IPS-NIHi11 (cell line): Measurements from ENCODE around the gene PLCB4.

ENCODE experiments used
- DNase-seq: peaks from one replicate; pipeline ENCODE4 v3.0.0; 2012; ENCODE audit warnings: mixed read lengths, low spot score

The PLCB4 gene

GRCh38 chr20:9498322-9498721 lies 429.4 kb downstream of the PLCB4 start:
- no peak for DNase-seq

DNA sequence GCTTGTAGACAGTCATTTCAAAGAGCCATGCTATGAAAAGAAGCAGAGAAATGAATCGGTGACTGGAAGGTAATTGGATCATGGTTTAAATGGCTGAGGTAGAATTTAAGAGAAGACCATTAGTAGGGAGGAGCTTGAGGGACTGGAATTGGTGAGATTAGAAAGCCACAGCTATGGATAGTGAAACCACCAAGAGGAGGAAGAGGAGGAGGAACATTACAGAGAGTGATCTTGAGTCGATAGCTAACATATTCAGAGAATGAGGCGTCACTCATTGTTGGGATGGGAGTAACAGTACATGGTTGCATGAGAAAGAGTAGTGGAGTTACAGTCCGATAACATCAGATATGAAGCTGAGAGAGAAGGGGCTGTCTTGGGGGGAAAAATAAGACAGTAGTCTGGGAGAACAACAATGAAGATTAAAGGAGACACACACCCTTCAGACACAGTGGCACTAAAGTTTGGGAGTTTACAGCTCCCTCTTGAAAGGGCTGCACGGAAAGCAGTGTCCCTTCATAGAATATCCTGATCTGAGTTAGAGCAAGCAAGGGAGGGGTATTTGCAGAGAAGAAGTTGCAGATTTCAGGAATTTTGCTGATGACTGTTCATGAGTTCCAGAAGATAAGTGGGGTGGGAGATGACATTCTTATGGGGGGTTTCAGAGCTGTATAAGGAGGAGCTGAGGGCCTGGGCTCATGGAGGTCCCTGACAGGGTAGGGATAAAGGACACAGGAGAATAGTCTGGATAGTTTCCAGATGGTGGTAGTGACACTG lies 430.4 kb downstream of the PLCB4 start:
- DNase-seq: no peak

DNA sequence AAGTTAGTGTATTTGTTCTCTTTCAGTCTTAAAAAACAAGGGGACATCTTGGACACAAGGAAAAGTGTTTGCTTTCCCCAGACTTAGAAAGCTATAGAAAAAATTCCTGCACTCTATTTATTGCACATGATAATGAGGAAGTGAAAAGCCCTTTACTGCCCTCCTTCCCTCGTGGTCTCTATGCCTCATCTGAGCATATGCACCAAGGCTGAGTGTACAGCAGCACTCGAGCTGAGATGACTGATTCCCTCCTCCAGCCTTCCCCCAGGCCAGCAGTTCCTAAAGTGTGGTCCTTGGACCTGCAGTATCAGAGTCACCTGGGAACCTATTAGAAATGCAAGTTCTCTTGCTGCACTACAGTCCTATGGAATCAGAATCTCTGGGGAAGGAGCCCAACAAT lies 431.2 kb downstream of the PLCB4 start:
- no peak for DNase-seq

- DNase-seq: no peak
Observed at GRCh38 chr20:9501473-9501872, 432.6 kb downstream of the PLCB4 start.

- DNase-seq: peak; percentile 39
Observed at GRCh38 chr20:9503526-9504245, 434.8 kb downstream of the PLCB4 start.

DNA sequence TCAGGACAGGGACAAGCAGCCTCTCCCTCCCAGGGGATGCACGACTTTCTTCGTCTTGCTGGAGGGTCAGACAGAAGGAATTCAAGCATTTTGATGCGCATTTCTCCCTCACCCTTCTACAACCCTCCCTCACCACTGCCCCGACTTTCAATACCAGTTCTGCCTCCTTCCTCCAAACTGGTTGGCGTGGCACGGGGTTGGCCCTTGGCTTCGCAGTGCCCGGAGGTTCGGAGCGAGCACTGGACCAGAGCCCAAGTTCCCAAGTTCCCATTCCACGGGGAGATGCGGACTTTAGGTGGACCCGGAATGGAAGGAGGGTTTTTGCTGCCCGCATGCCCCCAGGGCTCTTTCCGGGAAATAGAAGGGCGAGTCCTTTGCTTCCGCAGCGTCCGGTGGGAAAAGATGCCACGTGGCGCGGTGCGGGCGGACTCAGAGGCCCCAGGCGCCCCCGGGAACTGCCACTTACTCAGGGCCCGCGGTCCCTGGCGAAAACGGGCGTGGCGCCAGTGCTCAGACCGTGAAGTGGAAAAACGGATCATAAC lies 437.5 kb downstream of the PLCB4 start:
- peak; percentile 25 for DNase-seq

DNA sequence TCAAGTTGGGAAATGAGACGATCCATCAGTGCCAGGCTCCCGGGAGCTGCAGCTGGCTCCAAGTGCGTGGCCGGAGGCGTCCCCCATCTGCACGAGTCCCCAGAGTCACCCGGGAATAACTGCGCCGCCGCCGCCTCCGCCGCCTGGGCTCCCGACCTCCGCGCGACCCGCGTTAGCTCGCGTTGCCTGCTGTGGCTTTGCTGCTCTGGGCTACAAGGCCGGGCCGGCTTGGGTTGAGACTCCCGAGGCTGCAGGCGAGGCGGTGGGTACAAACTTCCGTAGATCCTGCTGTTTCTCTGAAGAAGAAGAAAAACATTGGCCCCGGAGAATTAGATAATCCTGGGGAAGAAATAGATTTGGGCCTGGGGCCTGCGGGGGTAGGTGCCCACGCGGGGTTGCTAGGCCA lies 438.1 kb downstream of the PLCB4 start:
- DNase-seq: peak; percentile 38

DNA sequence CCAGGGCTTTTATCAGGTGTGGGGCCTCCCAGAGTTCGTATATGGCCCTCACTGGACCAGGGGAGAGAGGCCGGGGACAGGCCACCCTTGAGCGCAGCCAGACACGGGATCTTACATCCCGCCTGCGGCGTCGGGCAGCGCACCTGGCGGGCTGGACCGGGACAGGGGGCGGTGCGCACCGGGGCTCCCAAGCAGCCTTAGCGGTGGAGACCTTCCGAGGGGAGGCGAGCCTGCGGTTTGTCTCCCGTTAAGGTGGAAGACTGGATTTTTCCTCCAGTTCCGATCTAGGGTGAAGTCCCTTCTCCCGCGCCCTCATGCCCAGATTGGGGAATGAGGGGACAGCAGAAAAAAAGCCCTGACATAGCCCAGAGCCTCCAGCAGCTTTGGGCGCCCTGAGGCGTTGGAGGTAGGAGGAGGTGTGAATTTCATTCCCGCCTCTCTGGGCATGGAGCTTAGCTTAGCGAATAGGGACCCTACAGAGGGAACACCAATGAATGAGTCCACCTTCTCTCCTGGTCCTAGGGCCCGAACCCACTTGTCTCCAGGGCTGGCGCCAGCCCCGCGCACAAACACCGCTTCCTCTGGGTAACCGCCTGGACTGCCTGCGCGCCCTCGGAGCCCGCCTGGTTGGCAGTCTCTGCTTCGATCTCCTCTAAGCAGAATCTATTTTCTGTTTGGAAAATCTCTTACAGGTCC lies 438.8 kb downstream of the PLCB4 start:
- DNase-seq: peak; percentile 36

DNA sequence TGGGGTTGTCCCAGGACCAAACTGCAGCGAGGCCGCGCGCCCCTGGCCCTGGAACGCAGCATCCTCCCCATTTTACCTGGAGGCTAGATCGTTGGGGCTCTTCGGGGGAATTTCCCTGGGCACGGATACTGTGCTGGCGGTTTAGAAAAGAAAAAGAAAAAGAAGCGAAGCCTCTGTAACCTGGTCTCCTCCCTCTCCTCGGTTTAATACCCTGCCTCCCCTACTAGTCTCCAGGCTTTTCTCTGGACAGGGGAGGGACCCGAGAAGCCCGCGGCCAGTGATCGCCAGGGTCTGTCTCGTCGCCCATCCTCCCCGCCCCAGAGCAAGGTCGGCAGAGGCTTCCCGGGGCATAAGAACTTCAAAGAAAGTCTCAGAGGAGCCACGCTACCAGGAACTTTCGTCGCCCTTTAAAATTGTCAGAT lies 439.4 kb downstream of the PLCB4 start:
- DNase-seq: peak; percentile 28

DNA sequence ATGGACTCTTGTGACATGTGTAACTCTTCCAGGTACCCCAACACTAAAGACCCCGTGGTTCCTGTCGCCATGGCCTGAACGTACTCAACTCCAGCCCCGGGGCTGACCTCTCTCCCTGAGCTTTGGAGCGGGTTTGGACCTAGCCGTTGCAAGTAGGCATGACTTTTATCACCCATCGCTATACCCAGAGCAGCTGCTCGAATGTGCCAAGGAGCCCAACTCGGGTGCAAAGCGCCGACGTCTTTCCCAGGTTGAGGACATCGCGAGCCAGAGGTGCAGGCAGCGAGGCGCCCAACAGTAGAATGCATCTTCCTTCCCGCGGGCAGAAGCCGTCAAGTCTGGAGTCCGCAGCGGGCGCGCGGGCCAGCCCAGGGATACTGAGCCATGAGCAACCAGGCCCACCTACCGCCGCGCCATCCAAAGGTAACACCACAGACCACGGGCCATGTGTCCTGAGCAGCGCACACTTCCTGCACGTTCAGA lies 439.9 kb downstream of the PLCB4 start:
- DNase-seq: no peak

DNA sequence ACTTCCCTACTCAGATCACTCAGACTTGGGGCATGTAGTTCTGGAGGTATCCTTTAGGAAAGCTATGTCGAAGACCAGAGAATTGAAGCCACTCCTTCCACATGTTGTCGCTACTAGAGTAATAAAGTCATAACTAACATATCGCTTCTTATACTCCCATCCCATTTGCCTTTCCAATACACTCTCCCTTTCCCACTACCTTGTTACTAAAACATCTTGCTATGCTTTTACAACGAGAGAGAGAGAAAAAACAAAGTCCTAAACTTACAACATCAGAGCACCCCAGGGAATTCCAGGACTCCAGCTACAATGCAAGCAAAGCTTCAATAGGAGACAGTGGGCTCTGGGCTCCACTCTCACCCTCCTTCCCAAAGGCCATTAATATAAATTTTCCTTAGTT lies 440.4 kb downstream of the PLCB4 start:
- no peak for DNase-seq

GRCh38 chr20:9510911-9511310 lies 442.0 kb downstream of the PLCB4 start:
- no peak for DNase-seq

GRCh38 chr20:9514072-9514460 lies 445.2 kb downstream of the PLCB4 start:
- DNase-seq: no peak

DNA sequence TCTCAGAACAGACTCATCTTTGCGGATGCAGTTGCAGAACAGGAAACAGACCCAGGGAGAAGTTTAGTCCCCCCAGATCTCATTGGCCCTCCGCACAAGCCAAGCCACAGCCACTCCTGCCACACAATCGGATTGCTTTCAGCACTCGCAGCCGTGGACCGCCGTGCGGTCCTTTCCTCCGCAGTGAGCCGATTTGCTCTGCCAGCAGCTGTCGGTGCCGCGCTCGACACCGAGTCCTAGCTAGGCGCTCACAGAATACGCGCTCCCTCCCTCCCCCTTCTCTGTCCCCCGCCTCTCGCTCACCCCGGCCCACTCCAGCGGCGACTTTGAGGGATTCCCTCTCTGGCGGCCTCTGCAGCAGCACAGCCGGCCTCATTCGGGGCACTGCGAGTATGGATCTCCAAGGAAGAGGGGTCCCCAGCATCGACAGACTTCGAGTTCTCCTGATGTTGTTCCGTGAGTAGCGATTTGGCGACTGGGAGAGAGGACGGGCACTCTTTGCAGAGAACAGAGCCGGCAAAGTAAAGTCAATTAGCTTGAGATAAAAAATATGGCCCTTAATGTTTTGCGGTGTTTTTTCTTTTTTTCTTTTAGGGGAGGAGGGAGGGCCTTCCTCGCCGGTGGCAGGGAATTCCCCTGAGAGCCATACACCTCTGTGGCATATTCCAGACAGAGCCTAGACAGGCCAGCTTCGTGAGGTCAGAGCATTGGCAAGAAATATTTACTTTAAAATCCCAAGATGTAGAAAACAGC lies 445.8 kb downstream of the PLCB4 start, which contains the start of gene LAMP5:
LAMP5 (plus strand) TSS at position 130 of the 753 bp plus-strand sequence; CDS start at position 393, 263 bp downstream.
- DNase-seq: peak; percentile 69

GRCh38 chr20:9515214-9515585 lies 446.3 kb downstream of the PLCB4 start:
- DNase-seq: no peak

DNA sequence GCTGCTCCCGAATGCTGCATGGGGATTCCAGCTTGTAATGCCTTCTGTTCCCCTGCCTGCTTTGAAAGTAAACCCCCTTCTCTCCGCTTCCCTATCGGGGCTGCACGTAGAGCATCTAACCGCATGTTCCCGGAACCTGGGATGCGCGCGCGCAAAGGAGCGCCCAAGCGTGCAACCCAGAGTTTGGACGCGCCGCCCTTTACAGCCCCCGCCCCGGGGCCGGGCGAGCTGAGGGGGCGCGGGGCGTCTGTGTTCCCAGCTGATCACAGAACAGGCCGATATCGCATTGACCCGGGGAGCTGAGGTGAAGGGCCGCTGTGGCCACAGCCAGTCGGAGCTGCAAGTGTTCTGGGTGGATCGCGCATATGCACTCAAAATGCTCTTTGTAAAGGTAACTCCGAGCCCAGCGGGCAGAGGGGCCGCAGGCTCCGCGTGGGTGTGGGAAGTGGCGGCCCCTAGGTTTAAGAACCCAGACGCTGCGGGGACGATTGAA lies 446.9 kb downstream of the PLCB4 start:
- peak; percentile 33 for DNase-seq

- no peak for DNase-seq
Observed at GRCh38 chr20:9516234-9516871, 447.5 kb downstream of the PLCB4 start.

- DNase-seq: no peak
Observed at GRCh38 chr20:9517297-9518162, 448.6 kb downstream of the PLCB4 start.

GRCh38 chr20:9518576-9519175 lies 449.8 kb downstream of the PLCB4 start:
- peak; percentile 58 for DNase-seq

DNA sequence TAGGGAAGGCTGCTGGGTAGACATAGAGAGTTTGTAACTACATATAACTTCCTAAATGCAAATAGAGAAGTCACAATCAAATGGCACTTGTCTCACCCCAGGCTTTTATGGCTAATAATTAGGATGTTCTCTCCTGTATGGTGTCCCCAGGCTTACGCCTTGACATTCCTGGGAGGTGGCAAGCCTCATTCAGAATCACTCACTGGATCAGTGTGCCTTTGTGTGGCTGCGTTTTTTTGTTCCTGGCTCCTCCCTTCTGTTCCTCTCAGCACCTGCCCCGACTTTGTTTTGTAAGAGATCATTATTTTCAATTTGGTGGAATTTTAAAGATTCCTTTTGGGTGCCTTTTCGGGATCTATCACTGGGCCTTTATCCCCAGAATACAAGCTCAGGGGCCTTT lies 451.2 kb downstream of the PLCB4 start:
- no peak for DNase-seq
